Dermis blood vessel endothelial cell (primary cell): Measurements from ENCODE around the gene ADAR. TPM values are rescaled to one million over a fixed set of nuclear protein-coding genes. Genes with fewer than 3 reads are reported as not detected.

Source experiments
- DNase-seq: peaks from one replicate; pipeline ENCODE4 v3.0.0; 2010
- total RNA-seq: library from RNA; depleted of rRNA; stranded (reverse); fragments of >200 nt; gene quantifications from 2 replicates; pipeline ENCODE4 v1.2.3, GENCODE V29; 2014

The ADAR gene
- total RNA-seq, 1 donor from 2014 or later: 85.4 TPM

DNA sequence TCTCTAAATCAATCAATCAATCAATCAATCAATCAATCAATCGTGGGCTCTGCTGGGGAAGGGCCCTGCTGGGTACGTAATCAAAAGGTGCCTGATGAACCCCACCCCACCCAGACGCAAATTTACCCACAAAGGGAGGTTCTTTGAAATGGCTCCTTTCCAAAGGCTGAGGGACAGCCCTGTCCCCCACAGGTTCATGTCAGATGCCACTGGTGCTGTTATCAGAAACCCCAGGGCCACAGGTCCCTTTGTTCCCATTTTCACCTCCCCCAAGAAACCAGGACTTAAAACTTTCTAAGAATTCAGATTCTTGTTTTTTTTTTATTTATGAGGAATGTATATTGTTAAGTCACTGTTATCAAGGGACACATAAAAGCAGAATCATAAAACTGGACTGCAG lies 26.2 kb downstream of the ADAR start:
- DNase-seq: no peak

GRCh38 chr1:154579374-154579773 lies 28.6 kb downstream of the ADAR start:
- no peak for DNase-seq

DNA sequence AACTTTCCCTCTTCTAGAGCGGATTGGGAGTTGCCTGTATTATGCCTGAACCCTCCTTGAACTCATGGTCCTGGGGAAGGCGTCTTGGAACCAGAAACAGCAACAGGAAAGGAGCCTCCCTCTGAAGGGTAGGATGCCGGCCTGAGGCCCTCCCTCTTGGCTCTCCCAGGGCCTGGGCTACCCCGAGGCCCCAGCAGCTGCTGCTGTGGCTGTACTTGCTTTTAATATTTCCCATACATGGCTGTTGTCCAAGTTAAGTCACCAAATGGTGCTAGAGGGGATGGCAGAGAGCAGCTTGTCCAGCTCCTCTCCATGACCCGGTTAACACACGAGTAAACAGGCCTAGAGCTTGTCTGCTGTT lies 29.9 kb downstream of the ADAR start:
- DNase-seq: no peak

GRCh38 chr1:154577346-154578057 lies 30.5 kb downstream of the ADAR start:
- DNase-seq: no peak

DNA sequence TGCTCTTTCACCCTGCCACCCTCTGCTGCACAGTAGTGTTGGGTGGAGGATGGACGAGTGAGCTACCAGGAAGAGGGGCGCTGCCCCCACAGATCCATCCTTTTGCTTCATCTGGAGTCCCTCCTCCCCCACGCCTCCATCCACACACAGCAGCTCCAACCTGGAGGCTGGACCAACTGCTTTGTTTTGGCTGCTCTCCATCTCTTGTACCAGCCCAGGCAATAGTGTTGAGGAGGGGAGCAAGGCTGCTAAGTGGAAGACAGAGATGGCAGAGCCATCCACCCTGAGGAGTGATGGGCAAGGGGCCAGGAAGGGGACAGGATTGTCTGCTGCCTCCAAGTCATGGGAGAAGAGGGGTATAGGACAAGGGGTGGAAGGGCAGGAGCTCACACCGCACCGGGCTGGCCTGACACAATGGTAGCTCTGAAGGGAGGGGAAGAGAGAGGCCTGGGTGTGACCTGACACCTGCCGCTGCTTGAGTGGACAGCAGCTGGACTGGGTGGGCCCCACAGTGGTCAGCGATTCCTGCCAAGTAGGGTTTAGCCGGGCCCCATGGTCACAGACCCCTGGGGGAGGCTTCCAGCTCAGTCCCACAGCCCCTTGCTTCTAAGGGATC lies 31.9 kb downstream of the ADAR start:
- DNase-seq: no peak

- no peak for DNase-seq
Measured at GRCh38 chr1:154575147-154575927, 32.6 kb downstream of the ADAR start.

DNA sequence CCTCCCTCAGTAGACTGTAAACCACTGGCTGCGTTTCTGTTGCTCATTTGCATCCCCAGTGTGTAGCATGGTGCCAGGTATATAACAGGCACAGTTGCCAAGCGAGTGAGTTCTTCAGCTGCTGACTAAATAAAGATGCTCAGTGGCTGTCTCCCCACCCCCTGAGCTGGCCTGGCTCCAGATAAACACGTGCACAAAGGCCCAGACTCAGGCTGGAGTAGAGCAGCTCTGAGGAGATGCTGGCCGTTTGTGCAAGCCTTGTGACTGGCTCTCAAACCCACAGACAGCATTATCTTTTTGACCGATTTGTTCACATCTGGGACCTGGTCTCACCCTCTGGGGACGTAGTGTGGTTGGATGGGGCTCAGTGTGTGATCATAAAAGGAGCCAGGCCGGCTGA lies 33.3 kb downstream of the ADAR start:
- DNase-seq: no peak

DNA sequence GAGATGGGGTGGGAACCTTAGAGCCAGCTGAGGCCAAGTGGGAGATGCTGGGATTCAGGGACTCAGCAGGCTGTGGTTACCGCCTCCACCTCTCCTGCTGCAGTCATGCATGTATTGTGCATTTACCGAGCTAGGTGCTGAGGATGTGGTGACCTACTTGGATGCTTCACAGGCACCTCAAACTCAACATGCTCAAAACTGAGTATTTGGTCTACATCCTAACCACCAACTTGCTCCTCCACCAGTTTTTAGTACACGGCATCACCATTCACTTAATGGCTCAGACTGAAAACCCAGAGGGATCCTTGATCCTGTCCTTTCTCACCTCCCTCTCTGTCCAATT lies 34.8 kb downstream of the ADAR start:
- no peak for DNase-seq

DNA sequence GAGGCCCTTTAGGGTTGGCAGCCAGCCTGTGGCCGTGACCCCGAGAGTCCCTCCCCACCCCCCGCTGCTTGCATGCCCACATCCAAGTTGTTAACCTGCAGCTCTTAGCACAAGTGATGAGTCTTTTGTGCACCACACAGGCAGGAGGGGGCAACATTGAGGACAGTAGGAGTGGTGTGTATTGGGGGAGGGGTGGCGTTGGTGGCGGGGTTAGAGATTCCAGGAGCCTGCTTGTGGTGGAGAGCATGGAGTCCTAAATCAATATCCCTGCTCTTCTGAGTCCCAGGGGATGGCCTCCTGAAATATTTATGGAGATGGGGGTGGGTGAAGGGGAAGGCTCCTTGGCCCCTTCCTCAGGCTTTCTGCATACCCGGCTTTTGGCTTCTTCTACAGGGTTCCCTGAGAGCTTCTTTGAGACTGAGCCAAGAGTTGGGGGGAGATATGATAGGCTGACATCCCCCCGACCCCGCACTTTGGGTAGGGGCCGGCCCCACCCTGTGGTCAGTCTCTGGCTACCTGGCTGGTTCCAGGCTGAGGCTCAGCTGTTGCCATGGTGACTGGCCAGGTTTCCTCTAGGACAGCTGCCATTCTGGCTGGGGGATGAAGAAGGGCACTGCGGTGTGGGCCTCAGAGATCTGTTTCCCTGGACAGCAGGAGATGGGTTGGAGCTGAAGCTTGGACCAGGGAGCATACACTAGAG lies 35.4 kb downstream of the ADAR start:
- DNase-seq: no peak

GRCh38 chr1:154571964-154572288 lies 36.1 kb downstream of the ADAR start:
- DNase-seq: no peak

DNA sequence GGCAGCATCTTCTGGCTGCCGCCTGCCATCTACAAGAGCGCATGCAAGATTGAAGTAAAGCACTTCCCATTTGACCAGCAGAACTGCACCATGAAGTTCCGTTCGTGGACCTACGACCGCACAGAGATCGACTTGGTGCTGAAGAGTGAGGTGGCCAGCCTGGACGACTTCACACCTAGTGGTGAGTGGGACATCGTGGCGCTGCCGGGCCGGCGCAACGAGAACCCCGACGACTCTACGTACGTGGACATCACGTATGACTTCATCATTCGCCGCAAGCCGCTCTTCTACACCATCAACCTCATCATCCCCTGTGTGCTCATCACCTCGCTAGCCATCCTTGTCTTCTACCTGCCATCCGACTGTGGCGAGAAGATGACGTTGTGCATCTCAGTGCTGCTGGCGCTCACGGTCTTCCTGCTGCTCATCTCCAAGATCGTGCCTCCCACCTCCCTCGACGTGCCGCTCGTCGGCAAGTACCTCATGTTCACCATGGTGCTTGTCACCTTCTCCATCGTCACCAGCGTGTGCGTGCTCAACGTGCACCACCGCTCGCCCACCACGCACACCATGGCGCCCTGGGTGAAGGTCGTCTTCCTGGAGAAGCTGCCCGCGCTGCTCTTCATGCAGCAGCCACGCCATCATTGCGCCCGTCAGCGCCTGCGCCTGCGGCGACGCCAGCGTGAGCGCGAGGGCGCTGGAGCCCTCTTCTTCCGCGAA lies 36.6 kb downstream of the ADAR start:
- no peak for DNase-seq

DNA sequence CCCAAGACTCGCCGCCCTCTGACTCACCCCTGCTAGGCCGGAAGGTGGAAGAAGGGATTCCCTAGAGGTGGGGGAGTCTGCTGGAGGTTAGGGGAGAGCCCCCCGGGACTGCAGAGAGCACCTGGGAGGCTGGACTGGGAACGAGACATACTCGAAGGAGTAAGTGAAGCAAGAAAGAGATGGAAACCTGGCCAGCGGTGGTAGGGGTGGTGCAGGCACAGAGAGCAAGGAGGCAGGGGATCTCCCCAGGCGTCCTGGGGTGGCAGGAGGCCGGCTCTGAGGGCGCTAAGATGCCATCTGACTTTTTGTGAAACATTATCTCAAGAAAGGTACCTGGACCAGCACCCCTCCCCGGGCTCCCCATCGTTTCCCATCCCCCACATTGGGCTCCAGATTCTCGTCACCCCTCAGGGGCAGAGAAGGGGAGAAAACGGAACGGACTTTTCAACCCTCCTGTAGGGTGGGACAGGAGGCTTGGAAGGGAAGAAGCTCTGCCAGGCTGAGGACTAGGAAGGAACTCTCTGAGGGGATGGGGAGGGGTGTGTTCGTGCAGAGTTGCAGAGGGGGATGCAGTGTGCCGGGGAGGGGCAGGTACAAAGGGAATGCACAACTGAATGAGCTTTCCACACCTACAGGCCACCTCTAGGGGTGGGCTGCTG lies 39.7 kb downstream of the ADAR start:
- DNase-seq: no peak

- peak; percentile 65 for DNase-seq
Measured at GRCh38 chr1:154567386-154568156, 40.4 kb downstream of the ADAR start, which contains the start of gene CHRNB2. Gene CHRNB2 (plus strand): TSS chr1:154567778. CDS start chr1:154568045, 267 bp downstream.

DNA sequence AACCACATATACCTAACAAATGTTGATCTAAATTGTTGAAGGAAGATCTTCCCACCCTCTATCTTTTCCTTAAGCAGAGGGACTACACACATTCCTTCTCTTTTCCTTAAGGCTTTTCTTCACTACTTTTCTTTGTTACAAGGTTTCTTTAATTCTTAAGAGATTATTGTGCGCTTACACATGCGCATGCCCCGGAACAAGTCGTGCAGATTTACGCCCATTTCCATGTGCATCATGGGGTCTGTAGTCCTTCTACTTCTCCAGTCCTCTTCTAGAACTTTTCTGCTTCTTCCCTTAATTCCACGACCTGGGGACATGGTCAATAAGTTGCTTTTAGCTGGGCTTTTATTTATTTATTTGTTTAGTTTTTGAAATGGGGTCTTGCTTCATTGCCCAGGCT lies 42.1 kb downstream of the ADAR start:
- DNase-seq: no peak

GRCh38 chr1:154559466-154560044 lies 48.4 kb downstream of the ADAR start:
- DNase-seq: peak; percentile 97

GRCh38 chr1:154558720-154559465 lies 49.1 kb downstream of the ADAR start:
- DNase-seq: peak; percentile 99

- DNase-seq: peak; percentile 54
Measured at GRCh38 chr1:154557939-154558719, 49.9 kb downstream of the ADAR start, which contains the start of gene UBE2Q1. Gene UBE2Q1 (minus strand): TSS chr1:154558662. CDS start chr1:154558553, 109 bp downstream.

- DNase-seq: peak; percentile 15
Measured at GRCh38 chr1:154557248-154557938, 50.6 kb downstream of the ADAR start.

- peak; percentile 53 for DNase-seq
Measured at GRCh38 chr1:154556422-154556821, 51.6 kb downstream of the ADAR start.
